Stimulated activated CD8-positive, alpha-beta memory T cell treated with anti-CD3 and anti-CD28 coated beads, Interleukin-7, amount 100 ng/mL, for 4 hours (primary cell): ENCODE results near the gene SCAPER.

Experiments
- DNase-seq, 2 donors: peaks; one replicate each; pipeline ENCODE4 v3.0.0-alpha.2; 2020; ENCODE audit warnings: low read depth in 2 of 2

The SCAPER gene

DNA sequence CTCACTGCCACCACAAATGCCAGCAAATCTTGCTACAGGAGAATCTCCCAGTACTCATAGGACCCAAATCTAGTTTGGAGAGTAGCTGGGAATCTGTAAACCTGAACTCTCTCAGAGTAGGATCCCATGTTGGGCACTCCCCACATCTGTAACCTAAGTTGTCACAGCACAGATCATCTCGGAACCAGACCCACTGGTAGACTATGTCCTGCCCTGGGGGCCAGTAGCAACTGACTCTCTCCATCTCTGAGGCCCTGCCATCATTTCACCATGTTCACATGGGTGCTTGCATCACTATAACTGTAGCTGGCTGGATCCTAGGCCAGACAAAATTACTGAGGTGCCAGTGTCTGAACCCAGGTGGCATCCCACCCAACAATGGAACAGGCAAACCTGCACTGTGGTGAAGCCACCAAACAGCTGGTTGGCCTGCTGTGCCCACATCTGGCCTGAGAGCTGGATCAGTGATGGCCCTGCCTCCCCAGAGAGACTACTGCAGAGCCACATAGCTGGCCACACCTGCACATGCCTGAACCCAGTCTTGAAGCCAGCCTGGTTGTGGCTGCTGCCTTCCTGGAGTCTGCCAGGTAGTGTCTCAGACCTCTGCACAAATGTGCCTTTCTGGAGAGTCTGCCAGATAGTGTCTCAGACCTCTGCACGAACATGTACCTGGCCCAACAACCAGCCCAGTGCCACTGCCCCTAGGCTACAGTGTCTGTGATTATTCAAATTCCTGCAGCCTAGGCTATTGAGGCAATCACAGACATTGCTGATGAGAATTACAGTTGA, 486.6 kb downstream of the SCAPER start:
- DNase-seq = no peak

DNA sequence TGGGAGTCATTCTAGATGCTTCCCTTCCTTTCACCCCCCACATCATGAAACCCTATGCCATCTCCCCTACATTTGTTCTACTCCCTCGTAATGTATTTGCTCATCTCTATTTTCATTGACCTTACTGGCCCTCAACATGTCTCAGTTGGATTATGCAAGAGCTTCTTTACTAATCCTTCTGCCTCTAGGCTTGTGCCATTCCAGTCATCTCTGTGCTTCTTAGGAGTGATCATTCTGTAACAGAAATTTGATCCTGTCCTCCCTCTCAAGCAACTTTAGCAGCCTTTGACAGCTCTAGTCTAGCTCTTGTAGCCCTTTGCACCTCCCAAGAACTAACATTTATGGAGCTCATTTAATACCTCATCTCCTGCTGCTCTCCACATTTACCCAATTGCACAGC, 503.9 kb downstream of the SCAPER start:
- DNase-seq = no peak

DNA sequence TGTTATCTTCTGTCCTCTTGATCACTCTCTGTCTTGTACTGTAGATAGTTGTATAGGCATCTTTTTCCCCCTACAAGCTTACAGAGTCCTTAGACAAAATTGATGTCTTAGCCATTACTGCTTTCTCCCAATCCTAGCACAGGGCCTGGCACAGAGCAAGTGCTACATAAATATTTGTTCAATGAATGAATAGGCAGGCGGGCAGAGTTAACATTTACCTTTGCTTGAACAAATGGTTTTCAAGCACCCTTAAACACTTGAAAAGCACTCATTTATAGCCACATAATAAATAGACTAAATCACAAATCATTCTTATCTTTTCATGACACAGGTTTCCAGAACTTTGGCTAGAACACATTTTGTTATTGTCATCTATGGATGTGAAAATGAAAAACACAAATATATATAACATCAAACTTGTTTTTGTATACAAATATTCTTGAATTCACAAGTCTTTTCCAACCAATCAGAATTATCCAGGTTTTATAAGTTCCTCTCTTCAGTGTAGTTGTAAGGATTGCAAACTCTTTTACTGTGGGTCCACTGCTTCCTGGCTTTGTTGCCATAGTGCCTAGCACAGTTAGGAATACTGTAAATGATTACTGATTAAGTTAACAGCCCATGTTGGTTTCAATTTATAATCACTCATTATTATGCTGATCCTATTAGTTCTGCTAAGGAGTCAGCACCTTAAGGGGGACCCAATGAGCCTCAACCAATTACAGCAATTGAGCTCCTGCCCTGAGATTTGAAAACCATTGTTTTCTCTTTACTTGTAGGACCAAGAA, 506.6 kb downstream of the SCAPER start:
- DNase-seq = no peak

DNA sequence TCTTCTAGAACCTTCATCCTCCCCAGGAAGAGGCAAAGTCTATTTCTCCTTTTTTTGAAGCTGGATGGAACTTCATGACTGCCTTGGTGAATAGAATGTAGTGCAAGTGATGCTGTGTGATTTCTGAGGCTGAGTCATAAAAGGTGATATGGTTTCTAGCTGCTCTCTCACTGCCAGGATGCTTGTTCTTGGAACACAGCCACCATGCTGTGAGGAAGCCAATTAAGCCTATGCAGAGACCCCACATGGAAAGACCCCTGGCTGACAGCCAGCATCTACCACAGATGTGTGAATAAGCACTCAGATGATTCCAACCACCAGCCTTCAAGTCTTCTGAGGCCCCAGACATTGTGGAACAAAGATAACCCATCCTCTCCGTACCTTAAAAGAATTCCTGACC, 511.5 kb downstream of the SCAPER start:
- no peak for DNase-seq

DNA sequence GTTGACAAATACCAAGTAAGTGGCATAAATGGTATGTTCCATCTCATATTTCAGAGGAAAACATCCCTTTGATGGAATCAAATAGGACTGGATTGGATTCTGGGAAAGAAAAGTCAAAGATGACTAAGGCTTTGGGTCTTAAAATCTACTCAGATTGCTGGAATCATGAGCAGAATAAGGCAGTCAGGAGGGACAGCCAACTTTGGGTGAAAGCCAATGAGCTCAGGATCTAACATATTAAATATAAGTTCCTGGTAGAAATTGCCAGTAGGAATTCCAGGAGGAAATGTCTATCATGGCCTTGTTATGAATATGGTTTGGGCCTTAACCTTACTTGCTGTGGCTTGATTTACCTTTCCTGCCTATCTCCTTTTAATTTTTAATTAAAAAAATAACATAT, 513.3 kb downstream of the SCAPER start:
- no peak for DNase-seq

DNA sequence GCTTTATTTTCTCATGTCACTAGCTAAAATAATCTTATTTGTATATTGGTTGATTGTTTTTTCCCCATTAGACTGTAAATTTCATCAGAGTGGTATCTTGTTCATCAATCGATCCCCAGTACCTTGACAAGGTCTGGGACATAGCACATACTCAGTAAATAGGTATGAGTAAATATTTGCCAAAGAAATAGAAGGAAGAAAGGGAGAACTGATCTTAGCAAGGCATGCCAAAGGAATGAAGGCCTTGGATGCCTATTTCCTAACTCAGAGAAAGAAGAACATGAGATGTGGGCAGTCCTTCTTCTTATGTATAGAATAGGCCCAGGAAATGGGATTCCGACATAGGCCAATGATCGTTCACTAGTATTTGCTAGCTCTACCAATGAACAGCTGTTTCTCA, 513.8 kb downstream of the SCAPER start:
- DNase-seq = no peak

DNA sequence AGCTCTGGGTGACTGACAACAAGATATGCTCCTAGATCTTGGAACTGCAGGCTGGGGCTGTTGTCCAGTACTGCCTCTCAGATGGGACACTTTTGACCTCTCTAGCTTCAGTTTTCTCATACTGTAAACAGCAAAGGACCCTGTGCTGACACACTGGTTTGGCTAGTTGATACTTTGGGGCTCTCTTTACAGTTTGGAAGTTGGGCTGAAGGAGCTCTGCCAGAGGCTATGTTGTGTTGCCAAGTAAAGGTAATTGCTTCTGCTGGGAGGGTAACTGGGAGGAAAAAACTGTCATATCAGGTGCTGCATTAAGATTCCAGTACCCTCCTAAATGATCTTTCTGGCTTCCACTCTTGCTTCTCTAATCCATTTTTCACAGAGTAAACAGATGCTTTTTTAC, 514.6 kb downstream of the SCAPER start:
- no peak for DNase-seq

DNA sequence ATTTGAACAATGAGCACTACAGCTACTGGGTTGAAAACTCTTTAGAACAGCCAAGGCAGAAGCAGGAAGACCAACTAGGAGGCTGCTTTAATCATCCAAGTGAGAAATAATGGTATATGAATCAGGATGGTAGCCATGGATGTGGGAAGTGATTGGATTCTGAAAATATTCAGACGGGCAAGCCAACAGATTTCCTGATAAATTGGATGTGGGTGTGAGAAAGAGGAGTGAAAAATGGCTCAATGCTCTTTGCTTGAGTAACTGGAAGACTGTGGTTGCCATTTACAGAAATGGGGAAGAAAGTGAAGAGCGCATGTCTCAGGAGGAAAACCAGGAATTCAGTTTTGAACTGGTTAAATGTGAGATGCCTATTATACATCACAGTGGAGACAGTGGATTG, 518.2 kb downstream of the SCAPER start:
- no peak for DNase-seq

DNA sequence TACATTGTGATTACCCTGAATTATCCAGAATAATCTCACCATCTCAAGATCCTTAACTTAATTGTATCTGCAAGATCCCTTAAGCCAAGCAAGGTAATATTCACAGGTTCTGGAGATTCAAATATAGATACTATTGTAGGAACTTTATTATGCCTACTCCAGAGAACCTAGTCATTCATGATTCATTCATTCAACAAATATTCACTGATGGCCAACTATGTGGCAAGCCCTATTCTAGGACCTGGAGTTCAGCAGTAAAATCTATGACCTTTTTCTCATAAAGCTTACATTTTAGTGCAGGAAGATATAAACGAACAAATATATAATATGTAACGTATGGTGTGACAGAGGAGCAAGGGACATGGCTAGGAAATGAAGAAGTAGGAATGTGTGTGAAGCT, 519.0 kb downstream of the SCAPER start:
- DNase-seq = no peak

DNA sequence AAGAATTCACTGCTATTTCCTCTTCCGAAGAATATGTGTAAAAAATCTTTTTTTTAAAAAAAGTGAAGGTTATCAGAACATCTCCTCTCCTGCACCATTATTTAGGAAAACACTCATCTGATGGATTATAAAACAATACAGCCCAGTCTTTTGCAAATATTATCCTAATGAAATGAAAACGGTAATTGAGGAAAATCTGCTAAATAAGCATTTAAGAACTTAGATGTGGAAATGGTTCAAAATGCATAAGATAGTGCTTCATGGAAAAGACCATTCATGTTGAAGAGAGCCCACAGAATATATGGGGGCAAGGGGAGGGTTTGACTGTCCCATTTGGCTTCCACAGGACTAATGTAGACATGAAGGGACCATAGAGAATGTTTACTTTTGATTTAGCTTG, 520.7 kb downstream of the SCAPER start:
- no peak for DNase-seq

DNA sequence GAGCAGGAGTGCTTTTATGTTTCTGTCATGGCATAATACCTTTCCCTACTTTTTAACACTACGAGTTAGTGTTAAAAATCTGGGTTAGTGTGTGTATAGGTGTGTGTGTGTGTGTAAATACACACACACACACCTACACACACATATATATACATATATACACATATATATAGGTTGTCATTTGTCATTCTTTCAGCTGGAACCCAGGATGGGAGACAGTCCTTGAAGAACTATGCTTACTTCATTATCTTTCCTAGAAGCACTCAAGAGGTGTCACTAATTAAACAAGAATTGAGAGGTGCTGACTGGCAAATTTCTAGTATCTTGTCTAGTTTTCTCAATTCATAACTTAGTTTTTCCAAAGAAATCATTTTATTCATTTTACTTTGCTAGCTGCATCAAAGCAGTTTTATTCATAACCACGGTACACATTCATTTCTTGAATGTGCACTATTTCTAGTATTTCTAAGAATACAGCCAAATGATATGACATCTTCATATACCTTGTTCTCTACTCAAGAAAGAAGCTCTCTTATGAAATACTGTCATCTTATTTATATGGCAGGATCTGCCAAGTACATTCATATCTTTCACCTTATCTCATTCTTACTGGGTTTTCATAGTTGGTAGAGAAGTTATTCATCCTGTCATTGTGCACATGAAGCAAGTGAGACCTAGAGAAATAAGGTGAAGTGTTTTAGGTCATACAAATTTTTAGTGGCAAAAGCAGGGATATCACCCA, 522.0 kb downstream of the SCAPER start:
- DNase-seq = no peak

DNA sequence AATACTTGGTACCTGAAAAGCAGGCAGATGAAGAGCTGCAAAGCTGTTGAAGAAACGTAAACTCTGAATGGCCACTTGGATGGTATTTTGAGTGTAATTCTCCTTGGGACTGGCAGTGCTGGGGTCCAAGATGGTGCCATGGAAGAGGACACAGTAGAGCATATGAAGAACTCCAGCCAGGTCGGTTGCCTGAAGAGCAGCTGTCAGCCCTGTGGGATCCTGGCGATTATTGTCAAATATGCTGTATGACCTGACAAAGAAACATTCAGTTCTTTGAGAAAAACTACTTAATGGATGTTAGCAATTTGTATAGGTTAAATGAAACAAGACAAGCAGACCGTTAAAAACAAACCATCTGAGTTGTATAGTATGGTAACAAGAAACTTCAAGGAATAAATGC, 523.8 kb downstream of the SCAPER start:
- DNase-seq = no peak

DNA sequence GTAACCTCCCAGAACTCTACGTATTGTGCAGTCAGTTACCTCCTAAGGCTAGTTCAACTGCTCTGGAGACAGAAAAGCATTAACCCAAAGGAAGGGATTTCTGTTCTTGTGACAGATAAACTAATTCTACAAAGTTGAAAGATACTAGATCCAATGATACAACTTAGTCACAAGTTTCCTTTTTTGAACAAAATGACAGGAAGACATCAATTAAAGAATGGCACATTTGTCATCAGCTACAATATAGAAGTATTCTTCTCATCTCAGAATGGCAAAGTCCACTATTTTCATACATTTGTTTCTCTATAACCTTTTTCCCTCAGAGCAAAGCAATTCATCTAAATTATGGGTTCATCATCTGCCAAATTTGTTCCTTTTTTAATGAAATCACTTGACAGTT, 524.9 kb downstream of the SCAPER start:
- DNase-seq = no peak

DNA sequence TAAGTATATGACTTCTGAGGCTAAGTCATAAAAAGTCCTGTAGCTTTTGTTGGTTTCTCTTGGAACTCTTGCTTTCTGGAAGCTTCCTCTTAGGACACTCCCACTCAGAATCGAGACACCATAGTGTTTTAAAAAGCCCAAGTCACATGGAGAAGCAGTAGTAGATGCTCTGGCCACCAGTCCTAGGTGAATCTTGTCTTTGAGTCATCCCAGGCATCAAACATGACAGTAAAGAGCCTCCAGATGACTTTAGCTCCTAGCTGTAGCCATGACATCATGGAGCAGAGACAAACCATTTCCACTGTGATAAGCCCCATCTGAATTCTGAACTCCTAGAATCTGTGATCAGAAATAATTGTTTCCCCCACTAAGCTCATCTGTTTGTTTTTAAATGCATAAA, 526.4 kb downstream of the SCAPER start:
- no peak for DNase-seq

DNA sequence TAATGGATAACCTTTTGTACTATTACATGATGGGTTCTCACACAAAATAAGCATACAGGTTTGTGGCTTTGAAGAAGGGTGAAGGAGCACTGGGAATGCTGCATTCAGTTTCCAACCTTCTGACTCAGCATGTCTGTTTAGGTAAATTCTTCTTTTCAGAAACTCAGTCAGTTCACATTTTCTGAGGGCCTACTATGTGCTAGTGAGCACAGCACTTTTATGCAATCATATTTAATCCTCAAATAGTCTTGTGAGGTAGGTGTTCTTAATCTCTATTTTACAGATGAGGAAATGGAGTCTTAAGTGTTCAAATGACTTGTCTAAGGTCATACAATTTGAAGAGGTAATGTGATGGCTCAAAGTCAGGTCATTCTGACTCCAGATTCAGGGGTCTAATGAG, 527.4 kb downstream of the SCAPER start:
- DNase-seq = no peak

DNA sequence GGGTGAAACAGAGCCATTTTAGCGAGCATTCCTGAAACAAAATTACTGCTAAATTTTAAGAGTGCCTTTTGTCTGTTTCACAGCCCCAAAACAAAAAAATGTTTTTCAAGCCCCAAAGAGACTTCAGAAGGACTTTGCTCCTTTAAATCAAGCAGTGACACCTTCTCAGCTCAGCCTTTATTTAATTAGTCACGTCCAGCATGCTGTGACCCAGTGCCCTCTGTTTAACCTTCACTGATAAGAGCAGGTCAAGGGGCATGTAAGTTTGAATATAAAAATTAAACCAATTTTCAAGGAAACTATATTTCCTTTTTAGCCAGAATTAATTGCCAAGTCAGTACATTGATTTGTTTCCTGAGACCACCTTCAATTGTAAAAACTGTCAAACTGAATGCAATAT, 527.9 kb downstream of the SCAPER start:
- DNase-seq = no peak

DNA sequence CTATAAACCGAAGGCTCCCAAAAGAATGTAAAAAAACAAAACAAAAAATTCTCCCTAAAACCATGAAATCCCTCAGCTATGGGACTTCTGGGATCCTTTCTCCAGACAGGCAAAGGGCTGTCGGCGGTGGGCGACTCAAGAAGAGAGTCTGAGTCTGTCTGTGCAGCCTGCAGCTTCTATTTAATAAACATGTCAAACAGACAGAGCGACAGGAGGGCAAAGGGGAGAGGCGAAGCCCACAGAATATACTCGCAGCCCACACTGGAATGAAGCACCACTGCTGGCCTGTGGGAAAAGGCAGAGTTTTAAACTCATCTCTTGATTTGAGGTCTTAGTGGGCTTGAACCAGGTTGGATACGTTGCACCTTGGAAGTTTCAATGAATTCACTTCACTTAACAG, 528.3 kb downstream of the SCAPER start:
- no peak for DNase-seq

DNA sequence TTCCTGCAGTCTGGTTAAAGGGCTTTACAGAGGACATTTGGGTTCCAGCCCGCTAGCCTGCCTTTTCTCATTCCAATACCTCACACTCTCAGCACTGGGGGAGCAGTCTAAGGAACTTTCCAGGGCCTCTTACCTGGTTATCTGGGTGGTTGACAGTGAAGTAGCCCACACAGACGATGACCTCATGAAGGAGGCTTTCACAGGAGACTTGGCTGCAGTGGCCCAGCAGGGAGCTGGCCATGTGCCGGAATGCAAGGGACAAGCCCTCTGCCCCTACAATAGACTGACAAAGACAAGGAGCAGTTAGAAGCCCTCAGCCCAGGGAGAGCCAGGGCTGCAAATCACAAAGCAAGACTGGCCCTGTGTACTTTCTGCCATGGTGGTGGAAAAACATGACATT, 529.1 kb downstream of the SCAPER start:
- no peak for DNase-seq

DNA sequence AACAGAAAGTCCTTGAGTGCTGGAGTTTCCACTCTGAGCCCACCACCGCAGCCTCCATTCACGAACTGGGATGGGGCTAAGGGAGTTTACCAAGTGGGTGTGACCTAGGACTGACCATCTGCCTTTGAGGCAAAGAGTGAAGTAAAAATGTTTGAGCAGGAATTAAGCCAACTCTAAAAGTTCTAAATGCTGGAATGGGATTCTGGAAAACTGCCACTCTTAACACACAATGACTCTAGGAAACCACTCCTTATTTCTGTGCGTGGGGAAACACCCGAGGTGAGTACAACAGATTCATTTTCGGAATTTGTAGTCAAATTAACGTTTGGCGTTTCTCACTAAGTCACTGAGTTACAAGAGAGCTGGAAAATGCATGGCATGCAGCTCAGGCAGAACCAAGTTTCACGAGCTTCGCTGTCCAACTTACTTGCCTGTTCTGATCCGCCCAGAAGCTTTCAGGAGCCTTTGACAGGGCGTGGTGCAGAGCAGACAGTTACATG, 537.0 kb downstream of the SCAPER start:
- no peak for DNase-seq

DNA sequence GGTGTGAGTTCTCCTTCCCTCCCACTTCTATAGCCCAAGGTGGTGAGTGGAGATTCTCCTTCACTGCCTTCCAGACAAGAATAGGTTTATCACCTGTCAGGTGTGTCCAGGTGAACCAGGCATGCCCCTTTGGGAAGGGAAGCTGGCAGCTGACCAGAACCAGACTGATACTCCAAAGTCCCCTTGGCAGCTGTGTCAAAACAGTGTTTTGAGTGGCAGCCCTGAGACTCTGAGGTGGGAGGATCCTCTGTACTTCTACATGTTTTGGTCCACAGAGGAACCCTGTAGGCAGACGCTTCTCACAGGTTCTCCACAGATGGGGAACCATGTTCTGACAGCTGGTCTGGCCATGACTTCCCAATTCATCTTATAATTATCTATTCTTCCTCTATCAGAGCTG, 538.4 kb downstream of the SCAPER start:
- no peak for DNase-seq

DNA sequence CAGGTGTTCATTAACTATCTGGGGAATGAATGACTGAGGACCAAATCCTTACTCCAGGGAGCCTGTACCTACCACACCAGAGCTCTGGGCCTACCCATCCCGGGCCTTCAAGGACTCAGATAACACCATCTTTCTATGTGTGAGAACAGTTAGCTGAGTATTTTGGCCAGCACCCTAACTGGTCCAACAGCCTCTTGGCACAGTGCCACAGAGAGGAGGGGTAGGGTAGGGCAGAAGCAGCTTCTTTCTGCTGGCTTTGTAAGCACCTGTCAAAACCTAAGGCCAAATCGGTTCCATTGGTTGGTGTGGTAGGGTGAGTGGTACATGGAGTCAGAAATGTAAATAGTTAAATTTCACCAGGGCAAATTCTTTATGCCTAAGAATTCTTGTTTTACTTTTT, 541.9 kb downstream of the SCAPER start:
- DNase-seq = no peak

DNA sequence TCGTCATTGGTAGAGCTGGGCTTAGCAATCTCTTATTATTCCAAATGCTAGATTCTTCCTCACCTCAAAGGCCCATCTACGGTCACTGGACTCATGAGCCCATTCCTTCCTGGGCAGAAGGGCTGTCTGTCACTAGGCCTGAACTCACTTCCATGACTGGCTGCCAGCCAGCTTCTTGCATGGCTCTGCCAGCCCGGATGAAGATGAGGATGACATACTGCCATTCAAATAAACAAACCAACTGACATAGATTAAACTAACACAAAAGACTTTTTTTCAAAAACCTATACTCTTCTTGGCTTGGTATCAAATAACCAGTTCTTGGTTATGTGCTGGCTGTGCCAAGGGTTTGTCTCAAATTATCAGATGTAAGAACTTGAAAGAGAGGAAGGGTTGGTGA, 544.7 kb downstream of the SCAPER start:
- DNase-seq = no peak

DNA sequence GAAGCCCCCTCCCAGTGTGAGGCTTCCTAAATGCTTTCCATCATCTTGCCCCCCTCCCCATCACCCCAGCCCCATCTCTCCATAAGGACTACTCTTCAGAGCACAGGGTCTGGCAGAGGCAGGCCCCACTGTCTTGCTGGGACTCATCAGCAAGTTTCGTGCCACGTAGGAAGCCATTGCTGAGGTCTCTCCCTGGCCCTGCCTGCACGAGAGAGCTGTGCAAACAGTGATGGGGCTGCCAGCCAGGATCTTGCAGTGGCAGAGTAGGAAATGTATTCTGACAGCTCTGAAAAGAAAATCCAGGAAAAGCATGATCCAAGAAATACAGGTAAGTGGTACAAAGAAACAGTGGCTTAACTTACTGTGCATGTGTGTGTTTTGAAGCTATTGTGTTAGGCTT, 546.0 kb downstream of the SCAPER start:
- no peak for DNase-seq
